ENCODE data around the gene HOXC9. TPM values are rescaled to one million over a fixed set of nuclear protein-coding genes. Genes with fewer than 3 reads are reported as not detected.

Gene HOXC9
- total RNA-seq, 2 donors from 2014 or later, result not detected

- Histone ChIP-seq H3K27ac (no peak overlapping the region), H3K27me3 (peaks cover 57 to 81% of the 10 kb centered on the region in 2 donors), H3K4me3 (no peak overlapping the region), H3K36me3 (no peaks in the 10 kb centered on the region), H3K4me1 (peaks cover 0 to 26% of the 10 kb centered on the region in 2 donors), H3K9me3 (no peaks in the 10 kb centered on the region)
- no peak for TF ChIP-seq CTCF (IDR thresholded peaks at IDR 0.05)
- no peak for DNase-seq (ENCODE audit: low spot score)
Measured at GRCh38 chr12:53952871-53953734, 46.9 kb upstream of the HOXC9 start.

- Histone ChIP-seq H3K9me3 (no peaks in the 10 kb centered on the region), H3K27me3 (peaks cover 63 to 88% of the 10 kb centered on the region in 2 donors), H3K4me3 (no peak overlapping the region), H3K27ac (no peak overlapping the region), H3K4me1 (peaks cover 0 to 26% of the 10 kb centered on the region in 2 donors), H3K36me3 (no peaks in the 10 kb centered on the region)
- no peak for DNase-seq (ENCODE audit: low spot score)
- TF ChIP-seq CTCF (IDR thresholded peaks at IDR 0.05), result no peak
Measured at GRCh38 chr12:53953831-53954693, 45.9 kb upstream of the HOXC9 start.

GRCh38 chr12:53954694-53955035, 45.3 kb upstream of the HOXC9 start, which contains the start of gene HOXC12:
Gene HOXC12 (plus strand): TSS chr12:53954903. CDS start chr12:53954930, 27 bp downstream.
- Histone ChIP-seq H3K9me3 (no peaks in the 10 kb centered on the region), H3K4me3 (no peak within 1 kb of the TSS), H3K36me3 (no peaks in the 10 kb centered on the region), H3K4me1 (peaks cover 0 to 26% of the 10 kb centered on the region in 2 donors), H3K27me3 (peaks cover 66 to 89% of the 10 kb centered on the region in 2 donors), H3K27ac (no peak within 1 kb of the TSS)
- TF ChIP-seq CTCF (IDR thresholded peaks at IDR 0.05), result no peak
- no peak for DNase-seq (ENCODE audit: low spot score)

DNA sequence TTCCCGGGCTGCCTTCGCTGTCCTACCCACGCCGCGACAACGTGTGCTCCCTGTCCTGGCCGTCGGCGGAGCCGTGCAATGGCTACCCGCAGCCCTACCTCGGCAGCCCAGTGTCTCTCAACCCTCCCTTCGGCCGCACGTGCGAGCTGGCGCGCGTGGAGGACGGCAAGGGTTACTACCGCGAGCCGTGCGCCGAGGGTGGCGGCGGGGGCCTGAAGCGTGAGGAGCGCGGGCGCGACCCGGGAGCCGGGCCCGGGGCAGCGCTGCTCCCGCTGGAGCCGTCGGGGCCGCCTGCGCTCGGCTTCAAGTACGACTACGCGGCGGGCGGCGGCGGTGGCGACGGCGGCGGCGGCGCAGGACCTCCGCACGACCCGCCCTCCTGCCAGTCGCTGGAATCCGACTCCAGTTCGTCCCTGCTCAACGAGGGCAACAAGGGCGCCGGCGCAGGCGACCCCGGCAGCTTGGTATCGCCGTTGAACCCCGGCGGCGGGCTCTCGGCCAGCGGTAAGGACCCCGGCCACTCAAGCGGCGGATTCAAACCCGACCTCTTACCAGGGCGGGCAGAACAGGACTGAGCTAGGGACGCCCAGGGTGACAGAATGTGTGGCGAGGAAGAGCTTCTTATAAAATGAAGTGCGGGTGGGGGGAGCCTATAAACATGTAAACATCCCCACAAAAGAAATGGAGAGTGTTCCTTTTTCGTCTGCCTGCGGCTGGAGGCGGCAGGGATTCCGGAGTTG, 44.8 kb upstream of the HOXC9 start:
- H3K4me1 ChIP-seq, result peaks cover 0 to 26% of the 10 kb centered on the region in 2 donors
- H3K4me3 ChIP-seq, result no peak overlapping the region
- peaks cover 71 to 85% of the 10 kb centered on the region in 2 donors for H3K27me3 ChIP-seq
- H3K36me3 ChIP-seq, result no peaks in the 10 kb centered on the region
- H3K9me3 ChIP-seq, result no peaks in the 10 kb centered on the region
- no peak for TF ChIP-seq CTCF (IDR thresholded peaks at IDR 0.05)
- no peak for DNase-seq (ENCODE audit: low spot score)
- no peak overlapping the region for H3K27ac ChIP-seq

- no peak overlapping the region for H3K27ac ChIP-seq
- H3K4me1 ChIP-seq, result peaks cover 0 to 26% of the 10 kb centered on the region in 2 donors
- TF ChIP-seq CTCF (IDR thresholded peaks at IDR 0.05), result no peak
- no peak for DNase-seq (ENCODE audit: low spot score)
- H3K36me3 ChIP-seq, result no peaks in the 10 kb centered on the region
- H3K27me3 ChIP-seq, result peaks cover 74 to 85% of the 10 kb centered on the region in 2 donors
- H3K4me3 ChIP-seq, result no peak overlapping the region
- H3K9me3 ChIP-seq, result no peaks in the 10 kb centered on the region
Measured at GRCh38 chr12:53955776-53956250, 44.1 kb upstream of the HOXC9 start.
